Heart right ventricle (tissue), 16 donors: ENCODE measurements around the gene CHRNA1. TPM values are rescaled to one million over a fixed set of nuclear protein-coding genes. Genes with fewer than 3 reads are reported as not detected.

Source experiments
- ATAC-seq, 8 donors: fragments of 200-7000 bp; cut with Tn5 transposase; one replicate each; pipeline ENCODE4 v1.9.1; 2020; ENCODE audit warnings: mild to moderate bottlenecking in 8 of 8, moderate library complexity in 8 of 8, moderate number of reproducible peaks in 1 of 8
- DNase-seq, 2 donors: peaks; one replicate each; pipeline ENCODE4 v3.0.0-alpha.2; 2020
- H3K27ac ChIP-seq, 10 donors: fragments of 200-600 bp; sonication (generic) in 2 of 10; one replicate each; pipeline versions ENCODE4 v1.5.0 to v1.8.0; 2020 to 2022; ENCODE audit warnings: mild to moderate bottlenecking in 3 of 10
- H3K27me3 ChIP-seq, 7 donors: fragments of 200-600 bp; one replicate each; pipeline ENCODE4 v1.8.0; 2021 to 2022; ENCODE audit warnings: mild to moderate bottlenecking in 2 of 7
- H3K36me3 ChIP-seq, 9 donors: fragments of 200-600 bp; sonication (generic) in 1 of 9; one replicate each; pipeline versions ENCODE4 v1.5.0 to v1.8.0; 2020 to 2022; ENCODE audit warnings: mild to moderate bottlenecking in 2 of 9
- H3K4me1 ChIP-seq, 9 donors: fragments of 200-600 bp; sonication (generic) in 1 of 9; one replicate each; pipeline versions ENCODE4 v1.5.0 to v1.8.0; 2020 to 2022; ENCODE audit warnings: mild to moderate bottlenecking in 4 of 9
- H3K4me3 ChIP-seq, 10 donors: fragments of 200-600 bp; sonication (generic) in 2 of 10; one replicate each; pipeline versions ENCODE4 v1.5.0 to v1.8.0; 2020 to 2022; ENCODE audit warnings: mild to moderate bottlenecking in 7 of 10, moderate library complexity in 2 of 10
- H3K9me3 ChIP-seq, 11 donors: fragments of 200-600 bp in 10 of 11; sonication (generic) in 2 of 11; one replicate each; pipeline versions ENCODE4 v1.5.0 to v1.8.0; 2013 to 2022; ENCODE audit warnings: mild to moderate bottlenecking in 2 of 11, control low read depth in 1 of 11, moderate library complexity in 1 of 11
- CTCF ChIP-seq, 9 donors: fragments of 200-600 bp; sonication (generic) in 2 of 9; IDR thresholded peaks; one replicate each; pipeline versions ENCODE4 v1.5.0 to v1.8.0; 2021 to 2022; ENCODE audit warnings: antibody characterized with exemption in 9 of 9, mild to moderate bottlenecking in 5 of 9, moderate library complexity in 1 of 9
- WGBS, 2 donors: extraction: QIAGEN DNeasy Blood & Tissue Kit; methylation state at CpG; one replicate each; pipeline ENCODE4 v1.1.7; 2013; ENCODE audit warnings: inconsistent platforms in 1 of 2; 5-methylcytosine and 5-hydroxymethylcytosine counted together
- intact Hi-C, 10 donors: fragments of 100-400 bp; cut with DNase I; formaldehyde crosslinking; loops; one replicate each; pipeline versions ENCODE4 v1.11.1 to v1.14.2; 2022
- polyA plus RNA-seq, 2 donors: library from polyadenylated mRNA; stranded (reverse); fragments of 200-250 nt; gene quantifications; one replicate each; pipeline ENCODE4 v1.2.3, GENCODE V29; 2013
- total RNA-seq, 10 donors: library from RNA; stranded (reverse); fragmentation: NEBNext Ultra II Directional in 3 of 10; extraction: Animal tissue kit (Norgen Biotek cat#: 25700) in 3 of 10; gene quantifications; one replicate each; pipeline versions ENCODE4 v1.2.1 to v1.2.4, GENCODE V29; 2021 to 2023
- donor health status: Arrhythmogenic right ventricular cardiomyopathy.
- donor health status: ischemic (EF 13 %, LVEDD 7.1; RV severe dilation, severe dysfunction).
- donor health status: healthy with polysubstance abuse.
- donor health status: DM: no; HTN: yes; CAD: no.
- donor health status: DM: no; HTN: no; CAD: no.
- donor health status: ischemic (EF 25% LVEDD 6.9; RV normal size, moderate dysfunction).
- donor health status: ischemic (EF 25% LVEDD 5.7; RV mildly dilated, moderate dysfunction).
- donor health status: healthy.
- donor health status: DM: yes; HTN: yes; CAD: no.
- donor health status: Ischemic cardiomyopathy.
- donor health status: ischemic (EF 35%, LVEDD 5.7; RV mildly dilated, moderate dysfunction).
- donor health status: nonischemic (EF 11% LVEDD 7.7; RV severe dilation, severe dysfunction).
- donor health status: DM: yes; HTN: yes; CAD: no.
- donor health status: PGD.
- donor health status: ischemic (EF 29% LVEDD 5.4; RV normal size, mild dysfunction).
- donor health status: nonischemic (EF 23%, LVEDD 6.1; RV moderate dilation, normal function).

CHRNA1 gene
- total and polyA plus RNA-seq, 12 donors, result 0.07 to 1.3 (median 0.50) TPM; not detected in 5

GRCh38 chr2:174718591-174718990 lies 45.7 kb downstream of the CHRNA1 start:
- WGBS, 2 donors, result 77 to 82% methylated on average over 4 of the region's 4 CpGs
- intact Hi-C loops, result no loop called here
- H3K27me3 ChIP-seq, result no peaks in the 10 kb centered on the region
- TF ChIP-seq CTCF (IDR thresholded peaks at IDR 0.05), result no peak
- H3K27ac ChIP-seq, result no peak overlapping the region
- no peaks in the 10 kb centered on the region for H3K9me3 ChIP-seq
- ATAC-seq (no peak), DNase-seq (no peak)
- H3K4me1 ChIP-seq, result peaks cover 0 to 11% (median 0%) of the 10 kb centered on the region in 9 donors
- no peak overlapping the region for H3K4me3 ChIP-seq
- no peaks in the 10 kb centered on the region for H3K36me3 ChIP-seq

GRCh38 chr2:174717916-174718315 lies 46.4 kb downstream of the CHRNA1 start:
- no peak for TF ChIP-seq CTCF (IDR thresholded peaks at IDR 0.05)
- Histone ChIP-seq H3K4me1 (peaks cover 0 to 11% (median 0%) of the 10 kb centered on the region in 9 donors), H3K4me3 (no peak overlapping the region), H3K36me3 (no peaks in the 10 kb centered on the region), H3K27ac (no peak overlapping the region), H3K9me3 (no peaks in the 10 kb centered on the region), H3K27me3 (no peaks in the 10 kb centered on the region)
- DNase-seq, result no peak
- intact Hi-C loops, result no loop called here
- ATAC-seq, result no peak
- WGBS, 2 donors, result 94 to 97% methylated on average over 3 of the region's 3 CpGs

GRCh38 chr2:174717273-174717672 lies 47.0 kb downstream of the CHRNA1 start:
- intact Hi-C loops, result no loop called here
- no peak for TF ChIP-seq CTCF (IDR thresholded peaks at IDR 0.05)
- H3K27me3 ChIP-seq, result no peaks in the 10 kb centered on the region
- H3K9me3 ChIP-seq, result no peaks in the 10 kb centered on the region
- H3K4me1 ChIP-seq, result peaks cover 0 to 11% (median 0%) of the 10 kb centered on the region in 9 donors
- H3K36me3 ChIP-seq, result no peaks in the 10 kb centered on the region
- H3K27ac ChIP-seq, result no peak overlapping the region
- no peak overlapping the region for H3K4me3 ChIP-seq
- DNase-seq (no peak), ATAC-seq (no peak)
- WGBS, 2 donors, result 81 to 83% methylated on average over 6 of the region's 6 CpGs

- H3K9me3 ChIP-seq, result no peaks in the 10 kb centered on the region
- no peak for TF ChIP-seq CTCF (IDR thresholded peaks at IDR 0.05)
- 36 to 47% methylated on average over 3 of the region's 3 CpGs for WGBS, 2 donors
- no peak for ATAC-seq
- H3K36me3 ChIP-seq, result no peaks in the 10 kb centered on the region
- H3K4me1 ChIP-seq, result peaks cover 0 to 11% (median 0%) of the 10 kb centered on the region in 9 donors
- intact Hi-C loops, result no loop called here
- H3K27me3 ChIP-seq, result no peaks in the 10 kb centered on the region
- H3K27ac ChIP-seq, result no peak overlapping the region
- DNase-seq, result no peak
- H3K4me3 ChIP-seq, result no peak overlapping the region
Observed at GRCh38 chr2:174716785-174717184, 47.5 kb downstream of the CHRNA1 start.
